ENCODE data around the gene SPINT1. TPM values are rescaled to one million over a fixed set of nuclear protein-coding genes. Genes with fewer than 3 reads are reported as not detected.
A peak's percentile ranks its signal among the peaks of the same experiment; 100 is the strongest.

SPINT1 gene
- total RNA-seq, 1 donor from 2014 or later, result 6.0 TPM

- peak overlapping the region; percentile 38 for H3K4me3 Mint-ChIP-seq (ENCODE audit: unreplicated experiment)
- peaks cover 3% of the 10 kb centered on the region for H3K9me3 Mint-ChIP-seq (ENCODE audit: unreplicated experiment)
- H3K27me3 Mint-ChIP-seq (ENCODE audit: unreplicated experiment), result peaks cover 18% of the 10 kb centered on the region
- TF ChIP-seq, protein P1, sequence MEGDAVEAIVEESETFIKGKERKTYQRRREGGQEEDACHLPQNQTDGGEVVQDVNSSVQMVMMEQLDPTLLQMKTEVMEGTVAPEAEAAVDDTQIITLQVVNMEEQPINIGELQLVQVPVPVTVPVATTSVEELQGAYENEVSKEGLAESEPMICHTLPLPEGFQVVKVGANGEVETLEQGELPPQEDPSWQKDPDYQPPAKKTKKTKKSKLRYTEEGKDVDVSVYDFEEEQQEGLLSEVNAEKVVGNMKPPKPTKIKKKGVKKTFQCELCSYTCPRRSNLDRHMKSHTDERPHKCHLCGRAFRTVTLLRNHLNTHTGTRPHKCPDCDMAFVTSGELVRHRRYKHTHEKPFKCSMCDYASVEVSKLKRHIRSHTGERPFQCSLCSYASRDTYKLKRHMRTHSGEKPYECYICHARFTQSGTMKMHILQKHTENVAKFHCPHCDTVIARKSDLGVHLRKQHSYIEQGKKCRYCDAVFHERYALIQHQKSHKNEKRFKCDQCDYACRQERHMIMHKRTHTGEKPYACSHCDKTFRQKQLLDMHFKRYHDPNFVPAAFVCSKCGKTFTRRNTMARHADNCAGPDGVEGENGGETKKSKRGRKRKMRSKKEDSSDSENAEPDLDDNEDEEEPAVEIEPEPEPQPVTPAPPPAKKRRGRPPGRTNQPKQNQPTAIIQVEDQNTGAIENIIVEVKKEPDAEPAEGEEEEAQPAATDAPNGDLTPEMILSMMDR (IDR thresholded peaks at IDR 0.05; ENCODE audit: partially characterized antibody, unreplicated experiment), result no peak
- H3K4me1 Mint-ChIP-seq (ENCODE audit: low read depth, unreplicated experiment), result peaks cover 14% of the 10 kb centered on the region
- no peak for DNase-seq
- no peaks in the 10 kb centered on the region for H3K36me3 Mint-ChIP-seq (ENCODE audit: unreplicated experiment)
- H3K27ac Mint-ChIP-seq (ENCODE audit: unreplicated experiment), result peak overlapping the region; percentile 48
Measured at GRCh38 chr15:40845511-40846284, 1.9 kb downstream of the SPINT1 start.

DNA sequence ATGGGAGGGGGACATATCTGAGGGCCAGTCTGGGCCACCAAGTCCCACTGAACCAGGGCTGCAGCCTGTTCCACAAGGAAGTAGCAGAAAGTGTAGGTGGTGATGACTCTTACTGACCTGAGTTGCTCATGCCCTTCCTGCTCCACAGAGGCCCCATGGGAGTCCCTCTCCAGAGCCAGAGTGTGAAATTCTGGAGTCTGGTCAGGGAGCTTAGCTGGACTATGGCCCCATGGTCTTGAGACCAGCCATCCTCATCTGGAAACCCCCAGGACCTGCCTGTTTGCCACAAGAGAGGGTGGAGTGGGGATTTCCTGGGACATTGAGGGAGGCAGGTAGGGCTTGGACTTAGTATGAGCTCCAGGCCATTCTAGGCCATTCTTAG lies 3.0 kb downstream of the SPINT1 start:
- no peak overlapping the region for H3K4me3 Mint-ChIP-seq (ENCODE audit: unreplicated experiment)
- TF ChIP-seq, protein P1 (IDR thresholded peaks at IDR 0.05; ENCODE audit: partially characterized antibody, unreplicated experiment), result no peak
- peaks cover 14% of the 10 kb centered on the region for H3K4me1 Mint-ChIP-seq (ENCODE audit: low read depth, unreplicated experiment)

GRCh38 chr15:40847223-40847961 lies 3.5 kb downstream of the SPINT1 start:
- peak overlapping the region; percentile 4 for H3K27ac Mint-ChIP-seq (ENCODE audit: unreplicated experiment)

More for the DNA sequence above, 3.0 kb downstream of the SPINT1 start:
- DNase-seq, result no peak
- Mint-ChIP-seq H3K9me3 (ENCODE audit: unreplicated experiment) (peaks cover 3% of the 10 kb centered on the region), H3K27me3 (ENCODE audit: unreplicated experiment) (peaks cover 18% of the 10 kb centered on the region), H3K27ac (ENCODE audit: unreplicated experiment) (no peak overlapping the region), H3K36me3 (ENCODE audit: unreplicated experiment) (no peaks in the 10 kb centered on the region)

DNA sequence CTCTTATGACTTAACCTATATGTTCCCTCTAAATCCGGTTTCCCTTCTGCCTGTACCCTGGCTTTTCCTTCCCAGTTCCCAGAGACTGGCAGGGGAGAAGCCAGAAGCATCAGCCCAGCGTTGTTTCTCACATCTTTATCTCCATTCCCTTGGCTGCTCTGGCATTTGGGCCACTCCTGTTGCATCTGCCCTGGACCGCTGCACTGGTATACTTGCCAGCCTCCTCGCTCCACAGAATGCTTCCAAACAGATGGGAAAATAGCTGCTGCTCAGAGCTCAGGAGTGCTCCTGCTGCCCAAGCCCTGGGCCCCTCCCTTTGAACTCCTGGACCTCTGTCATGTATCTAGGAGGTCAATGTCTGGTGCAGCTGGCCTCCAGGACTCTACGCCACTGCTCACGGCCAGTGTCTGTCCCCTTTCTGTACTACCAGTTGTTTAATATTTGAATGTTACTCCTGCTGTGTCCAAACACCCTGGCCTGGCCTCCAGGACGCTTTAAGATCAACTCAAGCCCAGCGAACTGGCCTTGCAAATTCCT lies 6.8 kb downstream of the SPINT1 start:
- no peak for DNase-seq
- TF ChIP-seq, protein P1 (IDR thresholded peaks at IDR 0.05; ENCODE audit: partially characterized antibody, unreplicated experiment), result no peak
- H3K4me1 Mint-ChIP-seq (ENCODE audit: low read depth, unreplicated experiment), result peaks cover 12% of the 10 kb centered on the region
- H3K36me3 Mint-ChIP-seq (ENCODE audit: unreplicated experiment), result no peaks in the 10 kb centered on the region
- H3K27me3 Mint-ChIP-seq (ENCODE audit: unreplicated experiment), result peaks cover 11% of the 10 kb centered on the region
- H3K9me3 Mint-ChIP-seq (ENCODE audit: unreplicated experiment), result peaks cover 5% of the 10 kb centered on the region
- H3K4me3 Mint-ChIP-seq (ENCODE audit: unreplicated experiment), result no peak overlapping the region
- H3K27ac Mint-ChIP-seq (ENCODE audit: unreplicated experiment), result no peak overlapping the region

More at GRCh38 chr15:40847223-40847961, 3.5 kb downstream of the SPINT1 start:
- no peaks in the 10 kb centered on the region for H3K36me3 Mint-ChIP-seq (ENCODE audit: unreplicated experiment)
- H3K4me1 Mint-ChIP-seq (ENCODE audit: low read depth, unreplicated experiment), result peaks cover 14% of the 10 kb centered on the region
- peaks cover 18% of the 10 kb centered on the region for H3K27me3 Mint-ChIP-seq (ENCODE audit: unreplicated experiment)
- TF ChIP-seq, protein P1 (IDR thresholded peaks at IDR 0.05; ENCODE audit: partially characterized antibody, unreplicated experiment), result no peak
- peak overlapping the region; percentile 17 for H3K4me3 Mint-ChIP-seq (ENCODE audit: unreplicated experiment)
- no peak for DNase-seq
- H3K9me3 Mint-ChIP-seq (ENCODE audit: unreplicated experiment), result peaks cover 3% of the 10 kb centered on the region

Data from glutamatergic neuron (in vitro differentiated cells).